Measurements from ENCODE around the gene BCO2.

Gene BCO2

DNA sequence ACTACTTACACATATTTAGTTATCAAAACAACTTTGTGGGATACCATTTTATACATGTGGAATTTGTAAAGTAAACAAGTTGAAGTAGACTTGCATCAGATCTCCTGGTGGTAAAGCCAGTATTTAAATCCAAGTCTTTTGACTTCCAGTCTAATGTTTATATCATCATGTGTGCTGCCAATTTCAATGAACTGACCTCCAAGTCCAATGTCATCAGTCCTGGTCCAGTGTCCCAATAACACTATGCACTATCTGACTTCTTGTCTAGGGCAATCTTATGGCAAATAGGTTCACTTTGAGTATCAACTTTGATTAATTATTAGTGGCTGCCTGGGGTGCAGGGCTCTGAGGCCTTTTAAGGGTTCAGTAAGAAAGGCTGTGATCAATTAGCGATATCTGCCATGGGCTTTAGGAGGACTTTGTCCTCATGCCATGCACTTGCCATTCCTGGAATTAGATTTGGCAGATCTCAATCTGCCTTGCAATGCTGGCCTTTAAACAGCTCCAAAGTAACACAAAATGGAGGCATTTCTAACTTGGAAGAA, 41.3 kb downstream of the BCO2 start:
- no peak for DNase-seq (ENCODE audit: low read depth)

DNA sequence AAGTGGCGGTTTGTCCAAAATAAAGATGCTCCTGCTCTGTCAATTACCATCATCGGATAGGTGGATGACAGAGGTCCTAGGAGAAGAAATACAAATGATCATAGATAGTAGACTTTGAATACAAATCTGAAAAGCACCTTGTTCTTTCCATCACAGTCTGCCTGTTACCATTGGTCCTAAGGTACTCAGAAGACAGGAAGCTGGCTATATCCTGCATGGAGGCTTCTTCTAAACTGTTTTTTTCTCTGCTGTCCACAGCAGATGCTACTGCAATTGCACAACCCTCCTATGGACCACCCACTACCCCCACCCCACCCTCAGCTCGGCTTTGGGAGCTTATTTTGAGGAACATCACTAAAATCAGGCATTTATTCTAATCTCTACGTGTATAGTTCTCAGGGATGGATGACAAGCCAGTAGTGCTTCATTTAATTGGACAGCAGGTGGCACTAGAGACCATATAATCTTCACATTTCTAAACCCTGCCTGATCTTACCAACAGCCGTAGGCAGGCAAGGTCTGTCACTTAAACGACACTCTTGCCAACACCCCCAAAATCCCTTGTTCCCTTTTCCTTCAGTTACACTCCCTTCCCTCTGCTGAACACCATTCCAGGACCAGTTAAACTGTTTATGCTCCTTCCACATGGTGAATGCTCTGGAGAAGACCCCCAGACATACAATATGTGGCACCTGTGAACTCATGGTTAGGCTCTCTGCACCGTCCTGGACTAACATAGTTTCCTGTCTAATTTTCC, 44.3 kb downstream of the BCO2 start:
- peak; percentile 22 for DNase-seq (ENCODE audit: low read depth)

DNA sequence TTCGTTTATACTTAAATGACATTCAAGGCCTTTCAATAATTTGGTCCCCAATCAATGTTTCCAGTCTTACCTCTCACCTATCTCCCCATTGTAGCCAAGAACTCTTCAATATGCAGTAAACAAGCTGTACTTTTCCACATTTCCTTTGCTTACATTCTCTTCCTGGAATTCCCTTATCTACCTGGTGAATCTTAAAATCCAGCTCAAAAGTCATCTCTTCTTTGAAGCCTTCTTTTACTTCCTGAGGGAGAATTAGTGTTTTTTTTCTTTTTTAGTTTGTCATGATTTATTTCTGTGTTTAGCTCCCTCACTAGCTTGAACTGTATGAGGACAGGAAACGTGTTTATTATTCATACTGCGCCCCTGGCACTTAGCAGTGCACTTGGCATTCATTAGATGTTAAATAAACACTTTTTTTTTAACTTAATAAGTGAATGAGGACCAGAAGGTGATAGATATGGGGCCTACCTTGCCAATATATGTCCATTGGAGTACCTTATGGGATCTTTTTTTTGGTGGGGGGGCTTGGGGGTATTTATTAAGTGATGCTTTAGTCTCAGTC, 46.0 kb downstream of the BCO2 start:
- no peak for DNase-seq (ENCODE audit: low read depth)

DNA sequence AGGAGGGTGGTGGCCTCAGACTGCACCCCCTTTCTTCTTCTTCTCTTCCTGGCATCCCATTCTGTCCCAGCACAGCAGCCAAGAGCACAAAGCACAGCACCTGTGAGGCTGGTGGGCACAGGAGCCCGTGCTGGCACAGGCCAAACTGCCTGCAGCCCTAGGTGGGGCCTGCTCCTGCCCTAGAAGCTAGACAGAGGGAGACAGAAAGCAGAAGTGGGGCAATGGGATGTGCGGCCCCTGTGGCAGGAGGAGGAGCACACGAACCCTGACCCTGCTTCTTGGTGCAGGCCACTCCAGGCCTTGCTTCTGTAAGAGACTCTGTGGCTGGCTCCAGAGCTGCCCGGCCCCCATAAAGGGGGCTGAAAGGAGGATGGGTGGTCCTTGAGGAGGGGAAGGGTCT, 47.0 kb downstream of the BCO2 start:
- no peak for DNase-seq (ENCODE audit: low read depth)

DNA sequence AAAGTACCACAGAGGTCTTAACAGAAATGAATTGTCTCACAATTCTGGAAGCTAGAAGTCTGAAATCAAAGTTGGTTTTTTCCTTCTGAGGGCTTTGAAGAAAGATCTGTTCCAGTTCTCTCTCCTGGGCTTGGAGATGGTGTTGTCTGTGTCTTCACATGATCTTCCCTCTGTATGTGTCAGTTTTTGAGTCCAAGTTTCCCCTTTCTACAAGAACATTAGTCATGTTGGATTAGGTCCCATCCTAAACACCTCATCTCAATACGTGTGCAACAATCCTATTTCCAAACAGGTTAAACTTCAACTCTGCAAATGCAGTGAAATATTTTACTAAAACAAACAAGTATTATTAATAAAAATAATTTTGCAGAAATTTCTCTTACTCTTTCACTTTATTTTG, 47.8 kb downstream of the BCO2 start:
- no peak for DNase-seq (ENCODE audit: low read depth)

DNA sequence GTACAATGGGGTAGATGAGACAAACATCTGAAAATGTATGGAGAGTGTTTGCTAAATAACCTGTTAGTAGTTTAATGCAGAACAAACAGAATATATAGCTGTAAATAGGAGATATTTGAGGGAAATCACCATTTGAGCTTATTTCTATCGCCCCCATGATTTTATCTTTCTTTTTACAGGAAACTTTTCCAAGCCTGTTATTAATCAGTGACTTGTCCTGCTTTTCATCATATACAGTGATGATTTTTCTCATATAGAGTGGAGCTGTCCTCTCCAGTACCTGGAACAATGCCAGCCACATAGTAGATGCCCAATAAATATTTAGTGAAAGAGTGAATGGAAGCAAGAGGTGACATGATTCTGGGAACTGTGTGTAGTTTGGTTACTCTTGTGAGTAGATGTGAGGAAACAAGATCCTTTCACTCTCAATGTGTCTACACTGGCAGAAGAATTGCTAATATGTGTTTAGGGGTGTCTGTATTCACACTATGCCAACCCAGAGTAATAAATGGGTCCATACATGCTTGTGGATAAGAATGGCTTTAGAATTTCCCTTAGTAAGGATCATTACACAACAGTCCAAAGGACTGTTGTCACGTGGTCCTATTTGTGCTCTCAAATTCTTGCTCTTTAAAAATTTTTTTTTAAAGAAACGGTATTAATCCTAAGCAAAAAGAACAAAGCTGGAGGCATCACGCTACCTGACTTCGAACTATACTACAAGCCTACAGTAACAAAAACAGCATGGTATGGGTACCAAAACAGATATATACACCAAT, 48.6 kb downstream of the BCO2 start:
- DNase-seq (ENCODE audit: low read depth) = no peak

DNA sequence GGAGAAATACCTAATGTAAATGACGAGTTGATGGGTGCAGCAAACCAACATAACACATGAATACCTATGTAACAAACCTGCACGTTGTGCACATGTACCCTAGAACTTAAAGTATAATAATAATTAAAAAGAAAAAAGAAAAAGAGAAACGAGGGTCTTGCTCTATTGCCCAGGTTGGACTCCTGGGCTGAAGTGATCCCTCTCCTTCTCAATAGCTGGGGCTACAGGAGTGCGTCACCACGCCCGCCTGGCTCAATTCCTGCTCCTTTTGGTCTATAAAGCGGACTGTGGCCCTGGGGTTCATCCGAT, 50.4 kb downstream of the BCO2 start:
- DNase-seq (ENCODE audit: low read depth) = no peak

DNA sequence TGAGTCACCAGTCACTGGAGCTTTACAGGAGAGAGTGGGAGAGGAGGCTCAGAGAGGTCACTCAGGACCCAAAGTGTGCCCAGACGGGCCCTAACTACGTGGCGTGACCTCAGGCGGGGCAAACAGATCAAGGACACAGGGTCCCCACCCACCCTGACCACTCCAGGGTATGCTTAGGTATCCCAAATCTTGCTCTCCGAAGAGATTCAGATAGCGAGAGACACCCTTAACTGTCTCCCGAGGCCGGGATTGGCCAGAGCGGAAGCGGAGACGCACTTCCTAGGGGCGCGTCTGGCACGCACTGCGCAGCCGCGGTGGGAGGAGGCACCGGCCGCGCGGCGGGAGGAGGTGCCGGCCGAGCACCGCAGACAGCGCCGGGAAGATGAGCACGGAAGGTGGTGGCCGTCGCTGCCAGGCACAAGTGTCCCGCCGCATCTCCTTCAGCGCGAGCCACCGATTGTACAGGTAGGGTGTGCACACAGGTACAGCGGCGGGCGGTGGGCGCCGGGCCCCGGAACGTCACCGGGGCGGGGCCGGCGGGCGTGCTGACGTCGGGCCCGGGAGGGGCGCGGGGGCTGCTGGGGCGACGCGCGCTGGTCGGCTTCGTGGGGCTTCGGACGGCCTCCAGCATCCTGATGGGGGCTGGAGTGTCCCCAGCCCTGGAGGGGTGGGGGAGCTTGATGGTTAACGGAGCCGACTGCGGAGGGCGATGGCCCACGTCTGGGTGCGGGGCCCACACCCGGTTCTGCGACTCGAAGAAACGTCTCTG, 50.9 kb downstream of the BCO2 start, which contains the start of gene PTS:
Gene PTS, plus strand, starts transcription at position 367 of the 769 bp plus-strand sequence. Its CDS starts 16 bp downstream, at position 383.
- DNase-seq (ENCODE audit: low read depth) = peak; percentile 67

DNA sequence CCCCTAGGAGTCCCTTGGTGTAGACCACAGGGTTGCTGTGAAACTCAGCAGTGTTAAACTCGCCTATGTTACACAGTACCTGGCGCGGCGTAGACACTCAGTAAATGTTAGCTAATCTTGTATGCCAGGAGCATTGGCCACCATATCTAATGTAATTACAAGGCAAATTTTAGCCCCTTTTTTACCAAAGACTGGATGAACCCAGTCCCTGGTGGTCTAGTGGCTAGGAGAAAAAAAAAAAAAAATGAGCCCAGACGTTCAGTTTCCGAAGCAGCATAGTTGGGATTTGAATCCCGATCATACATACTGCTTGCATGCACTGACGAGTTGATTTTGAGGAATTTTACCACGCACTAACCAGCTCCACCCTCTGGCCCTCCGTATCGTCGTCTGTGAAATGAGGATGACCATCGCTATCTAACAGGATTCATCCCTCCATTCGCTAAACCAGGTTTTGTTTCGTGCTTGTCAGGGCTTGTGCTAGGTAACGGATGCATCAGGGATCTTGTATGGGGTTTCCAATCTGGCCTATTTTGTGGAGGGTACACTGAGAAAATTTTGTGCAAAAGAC, 51.6 kb downstream of the BCO2 start:
- no peak for DNase-seq (ENCODE audit: low read depth)

DNA sequence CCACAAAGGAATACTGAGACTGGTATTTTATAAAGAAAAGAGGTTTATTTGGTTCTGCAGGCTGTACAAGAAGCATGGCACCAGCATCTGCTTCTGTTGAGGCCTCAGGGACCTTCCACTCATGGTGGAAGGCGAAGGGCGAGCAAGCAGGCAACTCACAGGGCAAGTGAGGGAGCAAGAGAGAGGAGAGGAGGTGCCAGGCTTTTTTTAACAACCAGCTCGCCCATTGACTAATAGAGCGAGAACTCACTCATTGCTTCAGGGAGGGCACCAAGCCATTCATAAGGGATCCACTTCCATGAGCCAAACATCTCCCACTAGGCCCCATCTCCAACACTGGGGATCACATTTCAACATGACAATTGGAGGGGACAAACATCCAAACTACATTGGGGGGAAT, 52.2 kb downstream of the BCO2 start:
- no peak for DNase-seq (ENCODE audit: low read depth)

DNA sequence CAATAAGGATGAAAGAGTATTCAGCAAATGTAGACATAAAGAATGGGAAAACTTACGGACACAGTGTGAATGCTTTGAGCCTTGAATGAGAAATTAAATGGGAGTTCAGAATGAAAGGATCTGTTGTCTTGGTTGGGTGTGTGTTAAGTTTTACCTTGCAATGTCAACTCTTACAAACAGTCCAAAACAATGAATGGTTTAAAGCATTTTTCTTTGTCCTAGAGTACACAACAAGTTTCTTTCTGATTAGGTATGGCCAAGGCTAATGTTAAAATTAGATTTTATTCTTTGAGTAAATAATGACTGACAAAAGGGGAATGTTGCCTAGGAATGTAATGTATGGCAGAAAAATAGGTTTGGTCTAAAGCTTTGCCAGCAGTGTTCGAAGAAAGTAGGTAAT, 53.4 kb downstream of the BCO2 start:
- no peak for DNase-seq (ENCODE audit: low read depth)

DNA sequence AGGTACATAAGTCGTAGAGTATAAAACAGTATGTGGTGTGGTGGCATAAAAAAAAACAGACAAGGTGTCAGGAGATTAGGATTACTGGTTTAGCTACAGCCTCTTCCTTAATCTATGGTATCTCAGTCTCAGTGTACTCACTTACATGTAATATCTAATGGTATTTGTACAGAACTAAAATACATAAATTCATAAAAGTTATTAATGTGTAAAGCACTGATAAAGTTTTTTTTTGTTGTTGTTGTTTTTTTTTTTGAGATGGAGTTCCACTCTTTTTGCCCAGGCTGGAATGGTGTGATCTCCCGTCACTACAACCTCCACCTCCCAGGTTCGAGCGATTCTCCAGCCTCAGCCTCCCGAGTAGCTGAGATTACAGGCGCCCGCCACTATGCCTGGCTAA, 53.8 kb downstream of the BCO2 start:
- DNase-seq (ENCODE audit: low read depth) = no peak

DNA sequence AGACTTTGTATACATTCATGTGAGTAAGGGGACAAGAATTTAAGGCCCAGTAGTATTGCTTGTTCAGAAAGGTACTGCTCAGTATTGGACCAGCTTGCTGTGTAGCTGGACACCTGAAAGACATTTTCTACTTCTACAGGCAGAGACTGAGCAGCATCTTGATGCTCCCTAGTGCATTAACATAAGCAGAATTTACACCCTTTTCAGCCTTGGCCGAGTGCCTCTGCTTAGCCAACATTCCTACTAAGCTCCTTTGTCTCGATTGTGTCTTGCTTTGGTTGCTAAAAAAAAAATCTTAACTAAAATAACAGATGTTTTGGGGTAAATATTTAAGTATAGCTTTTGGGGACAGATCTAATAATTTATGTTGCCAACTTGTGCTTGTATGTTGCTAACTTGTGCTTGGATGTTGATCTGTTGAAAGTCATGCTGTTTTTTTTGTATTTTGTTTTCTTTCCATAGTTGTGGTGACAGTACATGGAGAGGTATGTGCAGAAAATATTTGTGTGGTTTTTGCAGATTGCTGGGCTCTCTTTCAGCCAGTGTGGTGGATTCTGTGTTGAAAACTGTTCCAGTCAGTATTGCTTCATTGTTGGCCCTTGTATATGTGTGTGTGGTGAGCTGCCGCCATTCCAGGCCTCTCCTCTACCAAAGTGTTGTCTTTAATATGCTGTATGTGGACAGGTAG, 54.6 kb downstream of the BCO2 start:
- DNase-seq (ENCODE audit: low read depth) = no peak

DNA sequence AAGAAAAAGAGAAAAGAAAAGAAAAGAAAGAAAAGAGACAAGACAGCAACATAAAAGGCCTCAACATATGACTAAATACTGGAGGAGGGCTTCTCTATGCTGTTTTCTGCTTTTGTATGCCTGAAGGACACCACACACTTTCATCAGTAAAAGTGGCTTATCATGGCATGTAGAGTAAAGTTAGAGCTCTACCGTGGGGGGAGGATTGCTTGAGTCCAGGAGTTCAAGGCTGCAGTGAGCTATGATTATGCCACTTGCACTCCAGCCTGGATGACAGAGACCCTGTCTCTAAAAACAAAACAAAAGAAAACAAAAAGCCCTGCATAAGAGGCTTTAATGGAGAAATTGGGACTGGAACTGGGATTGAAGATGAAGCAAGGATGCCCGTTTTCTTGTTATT, 56.6 kb downstream of the BCO2 start:
- no peak for DNase-seq (ENCODE audit: low read depth)

DNA sequence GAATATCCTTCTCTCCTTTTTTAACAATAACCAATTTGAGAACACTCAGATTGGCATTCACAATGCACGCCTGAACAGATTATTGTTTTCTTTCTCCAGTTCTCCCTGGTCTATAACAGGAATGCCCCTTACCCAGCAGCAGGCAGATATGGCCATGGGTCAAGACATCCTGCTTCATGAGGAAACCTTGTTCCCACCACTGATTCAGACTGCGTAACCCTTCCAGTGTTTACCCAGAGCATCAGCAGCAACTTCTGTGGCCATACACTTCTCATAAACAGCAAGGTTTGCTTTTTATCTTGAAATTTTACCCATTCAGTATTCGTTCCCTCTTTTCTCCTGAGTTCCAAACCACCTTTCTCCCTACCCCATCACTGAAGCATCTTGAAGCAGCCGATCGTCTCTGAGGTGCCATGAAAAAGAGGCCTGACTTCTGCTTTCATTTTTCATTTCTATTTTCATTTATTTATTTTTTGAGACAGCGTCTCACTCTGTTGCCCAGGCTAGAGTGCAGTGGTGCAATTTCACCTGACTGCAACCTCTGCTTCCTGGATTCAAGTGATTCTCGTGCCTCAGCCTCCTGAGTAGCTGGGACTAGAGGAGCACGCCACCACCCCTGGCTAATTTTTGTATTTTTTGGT, 60.6 kb downstream of the BCO2 start:
- DNase-seq (ENCODE audit: low read depth) = no peak

DNA sequence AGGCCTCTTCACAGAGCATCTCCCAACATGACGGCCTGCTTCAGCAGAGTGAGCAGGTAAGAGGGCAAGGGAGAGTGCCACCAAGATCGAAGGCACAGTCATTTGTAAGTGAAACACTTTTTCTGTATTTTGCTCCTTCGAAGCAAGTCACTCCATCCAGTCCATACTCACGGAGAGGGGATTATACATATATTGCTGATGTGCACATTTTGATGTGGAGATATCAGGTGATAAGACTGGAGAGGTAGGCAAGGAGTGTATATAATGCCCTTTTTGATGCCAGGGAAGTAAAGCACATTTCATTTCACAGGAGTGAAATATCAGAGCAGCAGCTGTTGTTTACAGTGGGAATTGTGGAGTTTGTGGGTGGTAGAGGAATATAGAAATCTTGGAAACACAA, 62.1 kb downstream of the BCO2 start:
- no peak for DNase-seq (ENCODE audit: low read depth)

DNA sequence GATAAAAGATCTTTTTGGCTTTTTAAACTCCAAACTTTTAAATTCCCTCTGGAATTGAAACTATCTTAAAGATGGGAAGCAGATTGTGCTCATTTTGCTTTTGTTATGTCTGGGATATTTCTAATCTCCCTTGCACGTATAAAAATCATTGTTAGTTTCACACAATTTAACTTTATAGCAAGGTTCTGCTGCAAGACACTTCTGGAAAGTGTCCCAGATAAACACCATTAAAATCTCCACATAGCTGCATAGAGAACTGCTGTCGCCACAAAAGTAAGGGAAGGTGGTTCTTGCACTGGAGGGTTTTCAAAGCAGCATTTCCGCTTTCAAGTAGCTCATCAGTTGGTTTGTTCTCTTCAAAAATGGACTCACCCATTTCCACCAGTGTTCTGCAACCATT, 62.7 kb downstream of the BCO2 start:
- DNase-seq (ENCODE audit: low read depth) = no peak

DNA sequence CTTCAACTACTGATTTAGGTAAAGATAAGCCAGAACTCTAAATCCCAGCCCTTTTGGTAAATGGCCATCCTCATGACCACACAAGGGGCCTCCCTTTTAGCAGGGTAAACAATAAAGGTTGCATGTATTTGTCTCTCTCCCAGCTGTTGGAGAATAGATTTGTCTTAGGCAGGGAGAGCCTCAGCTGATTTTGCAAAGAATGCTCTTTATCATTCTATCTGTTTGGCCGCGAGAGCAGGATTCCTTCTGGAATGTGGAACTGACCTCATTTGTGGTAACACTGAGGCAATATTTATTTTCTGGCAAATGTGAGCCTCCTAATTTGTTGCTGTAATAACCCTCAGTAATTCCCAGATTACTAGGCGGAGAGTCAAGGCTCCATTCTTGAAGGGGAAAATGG, 66.2 kb downstream of the BCO2 start:
- no peak for DNase-seq (ENCODE audit: low read depth)

DNA sequence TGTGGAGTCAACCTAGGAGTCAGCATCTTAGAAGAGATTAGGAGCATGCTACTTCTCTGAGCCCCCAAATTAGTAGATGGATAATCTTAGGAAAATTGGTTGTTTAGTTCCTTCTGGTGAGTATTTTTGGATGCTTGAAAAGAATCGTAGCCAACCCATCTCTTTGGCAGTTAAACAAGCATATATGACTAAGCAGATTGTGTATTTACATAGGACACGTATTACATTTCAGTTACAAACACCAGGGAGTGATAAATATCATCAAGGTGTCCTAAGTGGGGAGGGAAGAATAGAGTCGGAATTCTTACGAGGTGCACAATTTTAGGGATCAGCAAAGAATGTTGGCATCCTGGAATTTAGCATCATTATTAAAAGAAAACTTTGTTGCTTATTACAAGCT, 71.9 kb downstream of the BCO2 start:
- no peak for DNase-seq (ENCODE audit: low read depth)

DNA sequence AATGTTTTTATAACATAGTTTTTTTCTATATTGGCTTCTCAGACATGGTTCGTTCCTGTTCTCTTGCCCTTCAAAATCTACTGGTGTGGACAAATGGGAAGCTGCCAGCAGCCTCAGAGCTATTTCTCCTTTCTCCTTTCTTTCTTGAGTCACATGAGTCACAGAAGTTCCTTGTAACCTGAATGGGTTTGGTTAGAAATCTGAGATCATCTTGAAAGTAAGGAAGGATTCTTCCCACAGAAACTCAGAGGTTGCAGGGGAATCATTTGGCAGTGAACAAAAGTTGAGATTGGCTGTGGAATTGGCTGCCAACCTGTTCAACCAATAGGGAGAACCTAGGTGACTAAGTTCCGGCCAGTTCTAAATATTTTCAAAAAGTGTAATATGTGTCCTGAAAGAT, 72.9 kb downstream of the BCO2 start:
- no peak for DNase-seq (ENCODE audit: low read depth)
